Stimulated activated naive CD4-positive, alpha-beta T cell treated with Interleukin-2 at 50 U/mL for 16 hours (primary cell): ENCODE results near the gene CAMSAP2.
A peak's percentile ranks its signal among the peaks of the same experiment; 100 is the strongest.
"Not testable (repeated sequence)": the region's sequence is repeated elsewhere in the genome, so short reads cannot be mapped to it uniquely, and the experiment has no call there.

Experiments
- DNase-seq: peaks from one replicate; lab custom pipeline; 2025; lab: John Stamatoyannopoulos, UW

Gene CAMSAP2

GRCh38 chr1:200738949-200739651 is 407 bp downstream of the CAMSAP2 start:
- DNase-seq: peak; percentile 58

DNA sequence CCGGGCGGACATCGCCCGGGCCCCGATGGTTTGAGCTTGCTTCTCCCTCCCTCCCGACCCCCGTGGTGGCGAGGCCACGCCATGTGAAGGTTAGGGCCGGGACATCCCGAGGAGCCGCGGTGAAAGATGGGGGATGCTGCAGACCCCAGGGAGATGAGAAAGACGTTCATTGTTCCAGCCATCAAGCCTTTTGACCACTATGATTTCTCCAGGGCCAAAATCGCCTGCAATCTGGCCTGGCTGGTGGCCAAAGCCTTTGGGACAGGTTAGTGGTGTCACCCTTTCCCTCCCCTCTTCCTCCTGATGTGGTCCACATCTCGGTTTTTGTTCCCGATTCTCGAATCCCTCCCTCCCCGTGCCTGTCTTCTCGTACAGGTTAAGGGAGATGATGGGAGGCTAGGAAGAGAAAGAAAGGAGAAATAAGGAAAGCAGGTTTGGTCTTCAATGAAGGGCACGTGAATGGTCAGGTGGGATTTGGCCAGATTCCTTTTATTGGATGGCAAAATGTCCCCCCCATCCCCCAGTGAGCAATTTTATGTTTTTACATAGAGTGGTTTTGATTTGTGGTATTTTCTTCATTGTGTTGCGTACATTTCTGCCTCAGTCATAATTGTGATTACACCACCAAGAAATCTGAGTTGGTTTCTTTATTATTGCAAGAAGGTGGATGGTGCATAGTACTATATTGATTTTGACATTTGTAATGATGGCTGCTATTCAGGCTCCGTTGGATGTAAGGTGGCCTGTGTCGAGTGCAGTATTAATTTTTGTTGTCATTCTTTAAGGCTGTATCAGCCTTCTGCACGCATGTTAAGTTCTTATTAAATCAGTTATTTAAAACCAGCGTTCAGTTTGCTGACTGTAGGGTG is 1.2 kb downstream of the CAMSAP2 start:
- DNase-seq: no peak

DNA sequence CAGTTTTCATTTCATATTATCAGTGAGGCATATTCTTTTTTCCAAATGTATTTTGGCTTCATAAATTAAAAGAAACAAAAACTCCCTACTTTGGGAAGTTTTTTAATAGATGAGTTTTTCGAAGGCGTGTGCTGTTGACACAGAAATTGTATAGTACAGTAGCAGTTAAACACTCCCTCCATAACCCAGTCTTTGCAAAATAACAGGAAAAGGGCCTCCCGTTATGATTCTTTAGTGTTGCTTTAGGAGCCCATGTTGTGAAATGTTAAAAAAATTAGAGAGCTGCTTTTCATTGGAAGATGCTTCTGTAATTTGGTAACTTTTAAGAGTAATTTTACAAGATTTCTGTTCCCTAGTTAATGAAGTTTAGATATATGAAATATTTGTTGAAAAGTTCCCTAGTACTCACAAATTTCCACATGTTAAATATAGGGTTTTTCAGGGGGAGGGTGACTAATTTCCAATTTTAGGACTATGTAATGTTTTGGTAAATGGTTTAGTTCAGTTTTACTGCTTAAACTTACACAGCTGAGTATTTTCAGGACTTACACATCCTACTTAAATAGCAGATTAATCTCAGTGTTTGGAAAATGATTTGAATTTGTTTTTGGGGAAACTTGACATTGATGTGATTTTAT is 2.0 kb downstream of the CAMSAP2 start:
- no peak for DNase-seq

GRCh38 chr1:200741551-200742207 is 3.0 kb downstream of the CAMSAP2 start:
- DNase-seq: no peak

- no peak for DNase-seq
Observed at GRCh38 chr1:200744143-200744542, 5.5 kb downstream of the CAMSAP2 start.

GRCh38 chr1:200749090-200749489 is 10.4 kb downstream of the CAMSAP2 start:
- no peak for DNase-seq

DNA sequence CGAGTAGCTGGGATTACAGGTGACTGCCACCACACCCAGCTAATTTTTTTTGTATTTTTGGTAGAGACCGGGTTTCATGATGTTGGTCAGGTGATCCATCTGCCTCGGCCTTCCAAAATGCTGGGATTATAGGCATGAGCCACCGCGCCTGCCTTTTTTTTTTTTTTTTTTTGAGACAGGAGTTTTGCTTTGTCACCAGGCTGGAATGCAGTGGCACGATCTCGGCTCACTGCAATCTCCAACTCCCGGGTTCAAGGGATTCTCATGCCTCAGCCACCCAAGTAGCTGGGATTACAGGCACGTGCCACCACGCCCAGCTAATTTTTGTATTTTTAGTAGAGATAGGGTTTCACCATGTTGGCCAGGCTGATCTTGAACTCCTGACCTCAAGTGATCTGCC is 12.1 kb downstream of the CAMSAP2 start:
- DNase-seq: not testable (repeated sequence)

DNA sequence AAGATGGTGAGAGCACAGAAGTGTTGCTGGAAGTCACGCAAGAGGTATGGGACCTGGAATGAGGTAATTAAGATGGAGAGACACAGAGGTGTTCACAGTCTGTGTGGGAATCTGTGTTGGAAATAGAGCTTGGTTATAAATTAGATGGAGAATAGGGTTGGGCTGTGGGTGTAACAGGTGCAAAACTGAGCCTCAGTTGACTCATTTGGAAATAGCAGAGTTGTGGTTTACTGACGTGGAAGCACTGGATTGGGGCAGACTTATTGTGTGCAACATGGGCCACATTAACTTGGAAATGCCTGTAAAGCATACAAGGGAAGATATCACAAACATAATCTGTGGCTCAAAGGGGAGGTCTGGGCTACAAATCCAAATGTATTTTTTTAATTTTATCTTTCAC is 13.0 kb downstream of the CAMSAP2 start:
- no peak for DNase-seq

DNA sequence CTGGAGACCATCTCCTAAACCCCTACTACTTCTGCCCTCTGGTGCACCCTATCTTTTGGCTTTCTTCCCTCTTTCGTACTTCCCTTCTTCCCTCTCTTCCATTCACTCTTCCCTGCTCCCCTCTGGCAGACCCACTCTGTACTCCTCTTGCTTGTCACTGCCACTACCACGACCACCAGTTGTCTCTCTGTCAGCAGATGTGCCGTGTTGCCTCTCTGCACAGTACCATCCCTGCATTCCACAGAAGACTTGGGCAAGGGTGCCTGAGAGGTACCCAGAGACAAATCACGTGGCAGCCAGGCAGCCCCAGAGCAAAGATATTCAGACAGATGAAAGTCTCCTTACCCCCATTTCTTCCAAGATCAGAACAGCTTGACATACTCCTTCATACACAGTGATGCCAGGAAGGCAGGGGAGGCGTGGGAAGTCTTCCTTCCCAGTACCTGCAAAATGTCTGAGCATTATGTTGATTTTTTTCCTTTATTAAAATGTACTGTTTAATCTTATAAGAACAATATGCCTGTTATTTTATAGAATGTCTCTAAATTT is 15.0 kb downstream of the CAMSAP2 start:
- no peak for DNase-seq

- DNase-seq: no peak
Observed at GRCh38 chr1:200755456-200755855, 16.8 kb downstream of the CAMSAP2 start.

DNA sequence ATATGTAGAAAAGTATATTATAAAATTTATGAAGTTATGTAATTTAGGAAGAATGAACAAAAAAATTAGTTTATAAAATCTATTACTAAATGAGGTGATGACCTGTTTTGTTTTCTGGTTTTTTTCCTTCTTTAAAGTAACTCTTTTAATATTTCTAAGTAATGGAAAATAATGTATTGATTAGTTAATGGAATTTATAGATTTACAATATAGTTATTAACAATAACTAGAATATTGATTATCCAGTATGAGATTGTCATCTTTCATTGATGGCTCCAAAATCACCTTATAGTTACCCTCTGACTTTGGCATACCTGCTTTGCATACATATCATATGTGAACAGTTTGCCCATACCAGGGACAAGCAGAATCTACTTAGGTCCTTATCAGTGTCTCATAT is 23.4 kb downstream of the CAMSAP2 start:
- no peak for DNase-seq

- DNase-seq: no peak
Observed at GRCh38 chr1:200767321-200767720, 28.6 kb downstream of the CAMSAP2 start.

DNA sequence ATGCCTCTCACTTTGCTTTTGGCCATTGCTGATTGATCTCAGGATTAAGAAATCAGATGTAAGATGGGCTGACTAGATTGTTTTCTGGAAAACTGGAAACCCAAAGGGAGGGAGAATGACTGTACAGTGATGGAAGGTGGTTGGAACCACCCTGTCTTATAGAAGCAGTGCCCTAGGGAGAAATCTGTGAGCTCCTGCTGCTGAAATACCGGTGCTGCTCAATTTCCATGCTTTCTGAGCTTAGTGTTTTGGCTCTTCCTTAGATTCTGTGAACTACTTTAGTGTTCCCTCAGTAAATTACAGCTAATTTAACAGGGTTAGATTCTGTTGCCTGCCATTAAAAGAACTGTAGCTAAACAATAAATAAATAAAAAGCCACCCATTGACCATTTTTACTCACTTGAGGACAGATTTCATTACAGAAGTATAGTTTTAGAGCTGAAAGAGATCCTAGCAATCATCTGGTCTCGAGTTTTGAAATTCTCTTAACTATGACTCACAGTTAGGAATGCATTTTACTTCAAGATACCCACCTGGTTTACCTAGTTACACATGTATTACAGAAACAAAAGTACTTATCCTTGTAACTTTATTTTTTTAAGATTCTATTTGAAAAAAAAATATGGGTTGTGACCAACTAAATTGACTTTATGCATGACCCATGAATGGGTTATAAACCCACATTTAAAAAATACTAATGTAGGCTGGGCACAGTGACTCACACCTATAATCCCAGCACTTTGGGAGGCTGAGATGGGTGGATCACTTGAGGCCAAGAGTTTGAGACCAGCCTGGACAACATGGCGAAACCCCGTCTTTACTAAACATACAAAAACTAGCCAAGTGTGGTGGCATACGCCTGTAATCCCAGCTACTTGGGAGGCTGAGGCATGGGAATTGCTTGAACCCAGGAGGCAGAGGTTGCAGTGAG is 33.2 kb downstream of the CAMSAP2 start:
- DNase-seq: no peak

GRCh38 chr1:200774311-200774710 is 35.6 kb downstream of the CAMSAP2 start:
- DNase-seq: no peak

DNA sequence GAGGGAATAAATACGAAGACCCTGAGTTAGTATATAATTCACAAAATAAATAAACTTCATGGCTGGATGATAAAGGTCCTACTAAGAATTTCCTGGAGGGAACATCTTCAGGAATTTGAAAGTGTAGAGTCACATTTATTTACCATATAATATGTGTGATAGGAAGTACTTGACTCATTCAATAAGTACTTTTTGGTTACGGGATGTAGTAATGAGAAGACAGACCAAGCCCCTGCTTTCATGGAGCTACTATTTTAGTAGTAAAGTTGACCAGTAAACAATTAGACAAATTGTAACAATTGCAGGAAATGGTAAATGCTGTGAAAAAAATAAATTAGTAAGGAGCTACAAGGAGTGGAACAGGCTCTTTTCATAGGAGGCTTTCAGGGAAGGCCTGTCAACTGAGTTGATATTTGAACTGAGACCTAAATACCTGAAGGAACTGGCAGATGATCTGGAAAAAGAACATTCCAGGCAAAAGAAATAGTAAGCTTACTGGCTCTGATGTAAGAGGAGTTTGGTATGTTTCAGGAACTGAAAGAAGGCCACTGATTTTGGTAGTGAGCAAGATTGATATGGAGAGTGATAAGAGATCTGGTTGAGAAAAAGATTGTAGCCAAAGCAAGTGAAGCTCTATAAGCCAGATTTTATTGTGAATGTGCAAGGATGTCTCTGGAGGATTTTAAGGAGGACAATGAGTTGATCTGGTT is 36.2 kb downstream of the CAMSAP2 start:
- DNase-seq: no peak

DNA sequence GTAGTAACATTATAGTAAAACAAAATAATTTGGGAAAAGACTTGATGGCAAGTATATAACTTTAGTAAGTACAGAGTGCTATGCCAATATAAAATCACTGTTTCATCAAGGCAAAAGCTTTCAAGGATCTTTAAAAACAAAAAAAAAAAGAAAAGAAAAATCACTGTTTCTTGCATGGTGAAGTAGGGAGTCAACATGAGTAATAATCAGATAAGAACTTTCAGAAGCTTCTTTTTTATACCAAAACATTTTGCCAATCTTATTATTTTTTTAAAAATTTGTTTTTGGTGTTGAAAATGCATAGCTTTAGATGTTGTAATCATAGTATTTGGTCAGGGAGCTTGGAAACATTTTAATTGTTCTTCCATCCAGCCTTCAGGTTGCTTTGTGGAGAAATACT is 37.2 kb downstream of the CAMSAP2 start:
- DNase-seq: no peak

DNA sequence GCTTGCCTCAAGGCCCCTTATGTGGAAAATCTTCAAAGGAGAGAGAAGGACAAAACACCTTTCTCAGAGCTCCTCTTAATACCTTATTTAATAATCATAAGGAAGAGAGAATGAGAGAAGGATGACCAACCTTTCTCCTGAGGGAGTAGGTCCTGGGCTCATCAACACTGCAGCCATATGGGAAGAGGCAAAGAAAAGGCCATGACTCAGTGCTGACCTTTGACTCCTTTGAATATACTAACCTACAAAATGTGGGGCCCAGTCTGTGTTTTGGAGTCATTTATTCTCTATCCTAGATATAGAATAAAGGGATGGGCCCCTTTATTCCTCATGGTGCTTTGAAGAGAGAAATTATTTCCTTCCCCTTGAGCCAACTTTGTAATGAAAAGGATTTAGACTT is 38.3 kb downstream of the CAMSAP2 start:
- no peak for DNase-seq

DNA sequence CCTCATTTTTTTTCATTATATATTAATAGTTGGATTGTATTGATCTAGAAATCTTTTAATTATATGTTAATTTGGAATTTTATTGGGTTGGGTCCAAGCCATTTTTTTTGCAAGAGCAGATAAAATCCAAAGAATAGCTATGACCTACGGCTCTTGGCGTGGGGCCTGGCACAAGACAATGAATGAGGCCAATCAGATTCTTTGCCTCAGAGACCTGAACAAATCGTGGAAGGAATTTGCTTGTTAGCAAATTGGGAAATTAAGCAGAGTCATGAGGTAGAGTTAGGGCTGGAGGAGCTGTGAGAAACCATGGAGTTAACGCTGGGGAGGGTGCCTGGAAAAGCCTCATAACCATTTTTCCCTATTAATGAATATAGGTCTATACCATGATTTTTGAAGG is 40.1 kb downstream of the CAMSAP2 start:
- DNase-seq: no peak

- DNase-seq: no peak
Observed at GRCh38 chr1:200779326-200779725, 40.6 kb downstream of the CAMSAP2 start.
